Measurements from ENCODE around the gene GAD2. TPM values are rescaled to one million over a fixed set of nuclear protein-coding genes. Genes with fewer than 3 reads are reported as not detected.

GAD2 gene
- total RNA-seq = not detected

DNA sequence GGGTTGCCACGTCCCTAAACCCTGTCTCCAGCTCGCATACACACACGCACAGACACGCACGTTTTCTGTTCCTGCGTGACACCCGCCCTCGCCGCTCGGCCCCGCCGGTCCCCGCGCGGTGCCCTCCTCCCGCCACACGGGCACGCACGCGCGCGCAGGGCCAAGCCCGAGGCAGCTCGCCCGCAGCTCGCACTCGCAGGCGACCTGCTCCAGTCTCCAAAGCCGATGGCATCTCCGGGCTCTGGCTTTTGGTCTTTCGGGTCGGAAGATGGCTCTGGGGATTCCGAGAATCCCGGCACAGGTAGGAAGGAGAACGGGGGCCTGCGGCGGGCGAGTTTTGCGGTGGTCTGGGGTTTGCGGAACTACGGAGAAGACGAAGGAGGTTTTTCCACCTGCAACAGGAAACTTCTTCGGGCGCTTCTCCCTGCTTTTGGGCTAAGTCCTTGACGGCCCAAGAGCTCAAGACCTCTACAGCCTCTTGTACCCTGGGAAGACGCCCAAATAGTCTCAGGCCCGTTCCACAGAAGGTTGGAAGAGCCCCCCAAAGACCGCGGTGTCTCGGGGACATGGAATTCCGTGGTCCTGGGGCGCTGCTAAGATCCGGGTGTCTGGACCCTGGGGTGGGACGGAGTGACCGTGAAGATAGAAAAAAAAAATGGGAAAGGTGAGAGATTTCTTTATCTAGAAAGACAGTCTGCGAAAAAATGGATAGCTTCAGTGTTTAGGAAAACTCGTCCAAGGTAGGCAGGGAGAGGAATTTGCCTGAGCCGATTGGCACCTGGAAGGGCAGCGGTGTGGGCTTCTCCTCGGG lies at the start of gene GAD2:
Gene GAD2, plus strand, starts transcription at position 190 of the 811 bp plus-strand sequence. Its CDS starts 36 bp downstream, at position 226.
- peaks cover 90% of the 10 kb centered on the region for H3K27me3 Mint-ChIP-seq
- H3K4me1 Mint-ChIP-seq = peaks cover 27% of the 10 kb centered on the region
- no peaks in the 10 kb centered on the region for H3K9me3 Mint-ChIP-seq
- H3K4me3 Mint-ChIP-seq = peak within 1 kb of the TSS; percentile 62
- DNase-seq (peak; percentile 35), ATAC-seq (ENCODE audit: low read depth) (no peak)
- POLR2A ChIA-PET = no interaction called here
- peaks cover 5% of the 10 kb centered on the region for H3K36me3 Mint-ChIP-seq
- peak within 1 kb of the TSS; percentile 60 for H3K27ac Mint-ChIP-seq

DNA sequence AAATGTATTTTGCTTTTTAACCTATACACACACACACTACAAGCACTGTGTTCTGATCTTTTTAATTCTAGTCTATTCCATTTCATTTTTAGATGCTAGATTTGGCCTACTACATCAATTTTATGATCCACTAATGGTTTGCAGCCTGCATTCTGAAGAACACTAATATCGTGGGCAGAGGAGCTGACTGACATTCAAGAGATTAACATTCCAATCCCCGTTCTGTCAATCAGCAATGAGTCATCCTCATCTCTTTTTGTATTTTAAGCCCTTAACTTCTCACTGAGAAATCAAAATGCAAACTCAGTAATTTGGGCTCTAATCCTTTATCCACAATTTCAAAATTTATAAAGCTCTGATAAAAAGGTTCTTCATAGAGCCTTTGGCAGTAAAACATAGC lies 47.1 kb upstream of the GAD2 start:
- DNase-seq (no peak), ATAC-seq (ENCODE audit: low read depth) (no peak)
- H3K4me3 Mint-ChIP-seq = no peak overlapping the region
- peaks cover 10% of the 10 kb centered on the region for H3K27me3 Mint-ChIP-seq
- H3K9me3 Mint-ChIP-seq = no peaks in the 10 kb centered on the region
- no peak overlapping the region for H3K27ac Mint-ChIP-seq
- no peaks in the 10 kb centered on the region for H3K36me3 Mint-ChIP-seq
- H3K4me1 Mint-ChIP-seq = no peaks in the 10 kb centered on the region
- POLR2A ChIA-PET = no interaction called here

DNA sequence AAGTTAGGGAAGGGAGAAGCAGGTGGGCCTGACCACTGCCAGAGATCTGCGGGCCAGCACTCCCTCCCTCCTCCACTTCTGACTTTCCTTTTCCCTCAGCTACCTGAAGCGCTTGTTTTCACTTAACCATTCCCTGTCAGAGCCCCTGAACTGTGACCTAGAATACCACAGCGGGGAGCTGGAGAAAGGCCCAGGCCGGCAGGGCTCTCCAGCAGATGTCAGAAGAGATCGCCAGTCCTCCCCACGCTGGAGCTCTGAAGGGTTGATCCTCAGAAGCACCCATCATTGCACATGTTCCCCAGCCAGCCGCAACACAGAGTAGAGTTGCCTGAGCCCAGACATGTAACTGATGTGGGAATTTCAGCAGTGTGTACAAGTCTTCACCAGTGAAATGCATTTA lies 44.4 kb upstream of the GAD2 start:
- no peaks in the 10 kb centered on the region for H3K4me1 Mint-ChIP-seq
- DNase-seq (no peak), ATAC-seq (ENCODE audit: low read depth) (no peak)
- H3K27ac Mint-ChIP-seq = no peak overlapping the region
- no peaks in the 10 kb centered on the region for H3K36me3 Mint-ChIP-seq
- POLR2A ChIA-PET = no interaction called here
- H3K9me3 Mint-ChIP-seq = no peaks in the 10 kb centered on the region
- H3K4me3 Mint-ChIP-seq = no peak overlapping the region
- H3K27me3 Mint-ChIP-seq = peaks cover 10% of the 10 kb centered on the region

DNA sequence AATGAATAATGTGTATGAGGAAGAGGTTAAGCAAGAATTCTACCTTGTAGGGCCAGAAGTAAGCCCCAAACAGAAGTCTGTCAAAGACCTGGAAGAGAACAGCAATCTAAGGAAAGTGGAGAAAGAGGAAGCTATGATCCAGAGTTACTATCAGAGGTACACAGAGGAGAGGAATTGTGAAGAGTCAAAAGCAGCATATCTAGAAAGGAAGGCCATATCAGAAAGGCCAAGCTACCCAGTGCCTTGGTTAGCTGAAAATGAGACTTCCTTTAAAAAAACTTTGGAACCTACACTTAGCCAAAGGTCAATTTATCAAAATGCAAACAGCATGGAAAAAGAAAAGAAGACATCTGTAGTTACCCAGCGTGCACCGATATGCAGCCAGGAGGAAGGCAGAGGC lies 42.7 kb upstream of the GAD2 start:
- H3K36me3 Mint-ChIP-seq = no peaks in the 10 kb centered on the region
- H3K9me3 Mint-ChIP-seq = no peaks in the 10 kb centered on the region
- POLR2A ChIA-PET = interaction anchor here (0.6 kb wide), 1 partner anchor 29 kb away, joined by 4 read pairs; no protein-coding TSS in a partner anchor
- ATAC-seq (ENCODE audit: low read depth) (no peak), DNase-seq (no peak)
- no peak overlapping the region for H3K27ac Mint-ChIP-seq
- peaks cover 3% of the 10 kb centered on the region for H3K27me3 Mint-ChIP-seq
- no peaks in the 10 kb centered on the region for H3K4me1 Mint-ChIP-seq
- H3K4me3 Mint-ChIP-seq = no peak overlapping the region

GRCh38 chr10:26177341-26177740 lies 39.2 kb upstream of the GAD2 start:
- Mint-ChIP-seq H3K4me1 (no peaks in the 10 kb centered on the region), H3K27me3 (peaks cover 2% of the 10 kb centered on the region), H3K27ac (no peak overlapping the region), H3K36me3 (no peaks in the 10 kb centered on the region), H3K9me3 (no peaks in the 10 kb centered on the region), H3K4me3 (no peak overlapping the region)
- POLR2A ChIA-PET = no interaction called here
- ATAC-seq (ENCODE audit: low read depth) (no peak), DNase-seq (no peak)

DNA sequence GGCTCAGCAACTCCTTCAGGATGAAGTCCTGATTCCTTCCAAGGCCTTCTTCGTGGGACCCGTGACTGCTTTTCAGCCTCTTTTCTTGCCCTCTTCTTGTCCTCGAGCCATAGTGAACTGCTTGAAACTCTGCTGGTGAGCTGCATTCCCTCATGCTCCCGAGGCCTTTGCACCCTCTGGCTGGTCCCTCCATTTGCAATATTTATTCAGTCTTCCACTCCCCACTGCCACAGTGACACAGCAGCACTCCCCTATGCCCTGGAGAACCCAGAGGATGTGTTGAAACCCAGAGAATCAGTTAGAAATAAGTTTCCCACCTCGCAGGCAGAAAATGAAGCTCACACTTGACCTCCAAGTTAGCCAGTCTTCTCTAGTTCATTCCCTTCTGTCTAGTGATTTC lies 22.3 kb upstream of the GAD2 start:
- no peak overlapping the region for H3K4me3 Mint-ChIP-seq
- POLR2A ChIA-PET = no interaction called here
- no peak for DNase-seq
- H3K4me1 Mint-ChIP-seq = peaks cover 7% of the 10 kb centered on the region
- peaks cover 4% of the 10 kb centered on the region for H3K27me3 Mint-ChIP-seq
- H3K36me3 Mint-ChIP-seq = peaks cover 6% of the 10 kb centered on the region
- no peak for ATAC-seq (ENCODE audit: low read depth)
- peaks cover 11% of the 10 kb centered on the region for H3K9me3 Mint-ChIP-seq
- no peak overlapping the region for H3K27ac Mint-ChIP-seq

DNA sequence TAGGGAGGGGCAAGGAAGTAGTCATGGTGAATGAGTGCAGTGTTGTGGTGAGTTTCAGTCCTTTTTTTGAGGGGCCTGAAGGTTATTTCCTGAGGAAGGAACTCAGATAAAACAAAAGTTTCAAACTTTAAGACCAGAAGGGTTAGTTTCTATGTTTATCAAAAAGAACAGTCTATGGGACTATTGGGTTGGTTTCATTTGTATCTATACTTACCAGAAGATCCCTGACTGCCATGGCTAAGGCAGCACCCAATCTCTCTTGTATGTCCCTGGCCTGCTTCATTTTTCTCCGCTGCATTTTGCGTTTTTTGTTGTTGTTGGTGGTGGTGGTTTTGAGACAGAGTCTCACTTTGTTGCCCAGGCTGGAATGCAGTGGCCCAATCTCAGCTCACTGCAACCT lies 19.3 kb upstream of the GAD2 start:
- H3K27ac Mint-ChIP-seq = no peak overlapping the region
- POLR2A ChIA-PET = no interaction called here
- peaks cover 6% of the 10 kb centered on the region for H3K36me3 Mint-ChIP-seq
- peak overlapping the region; percentile 7 for H3K4me3 Mint-ChIP-seq
- no peak for ATAC-seq (ENCODE audit: low read depth)
- no peak for DNase-seq
- H3K27me3 Mint-ChIP-seq = peaks cover 3% of the 10 kb centered on the region
- H3K4me1 Mint-ChIP-seq = peaks cover 7% of the 10 kb centered on the region
- H3K9me3 Mint-ChIP-seq = peaks cover 11% of the 10 kb centered on the region

- H3K27ac Mint-ChIP-seq = no peak overlapping the region
- H3K4me1 Mint-ChIP-seq = peaks cover 7% of the 10 kb centered on the region
- no peak for DNase-seq
- H3K27me3 Mint-ChIP-seq = peaks cover 3% of the 10 kb centered on the region
- peaks cover 11% of the 10 kb centered on the region for H3K9me3 Mint-ChIP-seq
- H3K36me3 Mint-ChIP-seq = peaks cover 6% of the 10 kb centered on the region
- POLR2A ChIA-PET = no interaction called here
- no peak overlapping the region for H3K4me3 Mint-ChIP-seq
- no peak for ATAC-seq (ENCODE audit: low read depth)
Observed at GRCh38 chr10:26198119-26198518, 18.5 kb upstream of the GAD2 start.

GRCh38 chr10:26199841-26200240 lies 16.7 kb upstream of the GAD2 start:
- POLR2A ChIA-PET = no interaction called here
- no peak overlapping the region for H3K4me3 Mint-ChIP-seq
- H3K9me3 Mint-ChIP-seq = peaks cover 11% of the 10 kb centered on the region
- peaks cover 13% of the 10 kb centered on the region for H3K27me3 Mint-ChIP-seq
- H3K4me1 Mint-ChIP-seq = peaks cover 7% of the 10 kb centered on the region
- ATAC-seq (ENCODE audit: low read depth) = no peak
- no peak for DNase-seq
- H3K27ac Mint-ChIP-seq = no peak overlapping the region
- H3K36me3 Mint-ChIP-seq = peaks cover 6% of the 10 kb centered on the region

DNA sequence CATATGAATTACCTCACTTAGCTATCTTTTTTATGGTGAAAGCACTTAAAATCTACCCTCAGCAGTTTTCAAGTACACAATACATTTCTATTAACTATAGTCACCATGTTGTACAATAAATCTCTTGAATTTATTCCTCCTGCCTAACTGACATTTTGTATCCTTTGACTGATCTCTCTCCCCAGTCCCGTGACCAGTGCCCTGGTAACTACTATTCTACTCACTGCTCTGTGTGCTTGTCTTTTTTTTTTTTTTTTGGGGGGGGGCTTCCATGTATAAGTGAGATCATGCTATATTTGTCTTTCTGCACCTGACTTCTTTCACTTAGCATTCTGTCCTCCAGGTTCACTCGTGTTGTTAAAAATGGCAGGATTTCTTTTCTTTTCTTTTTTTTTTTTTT lies 11.4 kb upstream of the GAD2 start:
- POLR2A ChIA-PET = no interaction called here
- no peaks in the 10 kb centered on the region for H3K36me3 Mint-ChIP-seq
- H3K4me1 Mint-ChIP-seq = no peaks in the 10 kb centered on the region
- H3K27me3 Mint-ChIP-seq = peaks cover 11% of the 10 kb centered on the region
- no peak overlapping the region for H3K27ac Mint-ChIP-seq
- no peak for ATAC-seq (ENCODE audit: low read depth)
- no peaks in the 10 kb centered on the region for H3K9me3 Mint-ChIP-seq
- no peak for DNase-seq
- H3K4me3 Mint-ChIP-seq = no peak overlapping the region

DNA sequence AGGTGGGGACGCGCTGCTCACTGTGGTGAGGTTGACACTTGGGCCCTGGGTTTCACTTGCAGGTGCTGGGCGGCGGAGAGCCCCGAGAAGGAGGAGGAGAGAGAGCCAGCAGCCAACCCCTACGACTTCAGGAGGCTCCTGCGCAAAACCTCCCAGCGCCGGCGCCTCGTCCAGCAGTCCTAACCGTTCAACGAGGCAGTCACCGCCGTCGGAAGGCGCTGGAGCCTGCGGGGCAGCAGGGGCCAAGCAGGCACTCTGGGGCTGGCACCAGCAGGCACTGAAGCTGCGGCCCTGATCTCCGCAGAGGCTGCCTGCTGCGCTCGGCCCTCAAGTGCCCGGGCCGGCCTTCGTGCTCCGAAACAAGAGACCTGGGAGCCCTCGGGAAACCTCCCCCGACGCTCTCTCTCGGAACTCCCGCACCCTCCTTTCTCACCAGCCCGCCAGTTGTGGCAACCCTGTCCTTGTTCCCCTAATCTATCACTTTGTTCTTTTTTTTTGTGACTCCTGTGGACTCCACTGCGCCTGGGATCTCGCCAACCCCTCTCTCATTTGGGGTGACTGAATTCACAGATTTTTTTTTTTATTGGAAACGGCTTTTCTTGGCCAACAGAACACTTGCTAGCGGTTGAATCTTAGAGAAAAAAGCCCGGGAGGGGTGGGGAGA lies 4.7 kb upstream of the GAD2 start:
- H3K36me3 Mint-ChIP-seq = peaks cover 2% of the 10 kb centered on the region
- peaks cover 52% of the 10 kb centered on the region for H3K27me3 Mint-ChIP-seq
- ATAC-seq (ENCODE audit: low read depth) = no peak
- DNase-seq = no peak
- no peaks in the 10 kb centered on the region for H3K9me3 Mint-ChIP-seq
- no peak overlapping the region for H3K4me3 Mint-ChIP-seq
- no peak overlapping the region for H3K27ac Mint-ChIP-seq
- peaks cover 18% of the 10 kb centered on the region for H3K4me1 Mint-ChIP-seq
- POLR2A ChIA-PET = no interaction called here

DNA sequence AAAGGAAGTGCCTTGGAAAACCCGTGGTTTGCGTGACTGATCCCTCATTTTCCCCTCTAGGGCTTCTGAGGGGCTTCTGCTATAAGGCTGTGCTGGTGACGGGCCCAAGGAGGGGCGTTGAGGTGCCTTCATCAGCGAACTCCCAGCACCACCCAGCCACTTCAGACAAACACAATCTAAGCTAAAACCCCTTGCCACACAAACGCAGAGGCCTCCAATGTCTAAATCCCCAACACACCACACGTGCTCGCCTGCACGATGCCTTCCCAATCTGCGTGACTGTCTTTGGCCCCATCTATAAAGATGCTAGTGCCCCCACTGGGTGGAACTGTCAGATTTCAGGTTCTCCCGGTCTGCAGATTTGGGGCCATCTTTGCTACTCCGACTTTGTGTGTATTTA lies 4.1 kb upstream of the GAD2 start:
- no peaks in the 10 kb centered on the region for H3K9me3 Mint-ChIP-seq
- H3K36me3 Mint-ChIP-seq = peaks cover 3% of the 10 kb centered on the region
- H3K27ac Mint-ChIP-seq = no peak overlapping the region
- POLR2A ChIA-PET = no interaction called here
- DNase-seq (no peak), ATAC-seq (ENCODE audit: low read depth) (no peak)
- H3K4me1 Mint-ChIP-seq = peaks cover 23% of the 10 kb centered on the region
- H3K4me3 Mint-ChIP-seq = no peak overlapping the region
- peaks cover 58% of the 10 kb centered on the region for H3K27me3 Mint-ChIP-seq

DNA sequence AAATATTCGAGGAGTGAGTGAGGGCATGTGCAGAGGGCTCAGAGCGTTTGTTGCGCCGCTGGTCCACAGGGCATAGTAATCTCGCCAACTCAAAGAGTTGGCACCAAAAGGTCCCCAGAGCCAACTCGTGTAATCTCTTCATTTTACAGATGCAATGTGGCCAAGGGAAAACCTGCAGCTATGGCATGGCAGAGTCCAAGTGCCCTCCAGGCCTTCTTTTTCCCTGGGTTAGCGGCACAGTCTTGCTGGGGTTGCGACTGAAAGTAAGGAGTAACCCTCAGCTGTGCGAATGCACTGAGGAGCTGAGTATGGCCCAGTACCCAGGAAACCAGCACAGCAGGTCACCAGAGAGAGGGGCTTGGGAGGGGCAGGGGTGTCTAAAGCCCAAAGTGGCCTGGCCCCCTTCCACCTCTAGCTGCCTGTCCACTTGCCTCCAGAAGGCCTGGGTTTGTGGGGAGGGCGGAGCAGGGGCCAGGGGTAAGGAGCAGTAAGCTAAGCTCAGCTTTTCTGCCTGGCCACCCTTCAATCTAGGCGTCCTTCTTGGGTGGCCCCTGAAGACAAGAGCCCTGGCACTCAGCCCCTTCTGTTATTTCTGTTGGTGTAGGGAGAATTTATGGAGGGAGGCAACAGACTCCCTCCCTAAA lies 3.3 kb upstream of the GAD2 start:
- H3K9me3 Mint-ChIP-seq = no peaks in the 10 kb centered on the region
- POLR2A ChIA-PET = no interaction called here

GRCh38 chr10:26214004-26214403 lies 2.6 kb upstream of the GAD2 start:
- H3K4me1 Mint-ChIP-seq = peaks cover 27% of the 10 kb centered on the region
- no peak overlapping the region for H3K27ac Mint-ChIP-seq
- no peak overlapping the region for H3K4me3 Mint-ChIP-seq
- peaks cover 69% of the 10 kb centered on the region for H3K27me3 Mint-ChIP-seq
- peaks cover 3% of the 10 kb centered on the region for H3K36me3 Mint-ChIP-seq
- no peaks in the 10 kb centered on the region for H3K9me3 Mint-ChIP-seq
- ATAC-seq (ENCODE audit: low read depth) = no peak
- no peak for DNase-seq
- POLR2A ChIA-PET = no interaction called here

More for the DNA sequence above, 3.3 kb upstream of the GAD2 start:
- Mint-ChIP-seq H3K36me3 (peaks cover 3% of the 10 kb centered on the region), H3K27me3 (peaks cover 62% of the 10 kb centered on the region), H3K4me1 (peaks cover 23% of the 10 kb centered on the region), H3K27ac (no peak overlapping the region), H3K4me3 (no peak overlapping the region)
- no peak for ATAC-seq (ENCODE audit: low read depth)
- no peak for DNase-seq
